ENCODE data around the gene FGF22. TPM values are rescaled to one million over a fixed set of nuclear protein-coding genes. Genes with fewer than 3 reads are reported as not detected.
"Not testable (repeated sequence)": the region's sequence is repeated elsewhere in the genome, so short reads cannot be mapped to it uniquely, and the experiment has no call there.

Gene FGF22
- total RNA-seq, 1 donor, result under 0.01 TPM

GRCh38 chr19:620166-620862 lies 19.4 kb upstream of the FGF22 start:
- no peak for DNase-seq (ENCODE audit: low read depth in 2 of 3, low spot score in 2 of 3)

- DNase-seq (ENCODE audit: low read depth in 2 of 3, low spot score in 2 of 3), result not testable (repeated sequence)
Observed at GRCh38 chr19:621191-621590, 18.5 kb upstream of the FGF22 start.

GRCh38 chr19:621819-622218 lies 17.9 kb upstream of the FGF22 start:
- DNase-seq (ENCODE audit: low read depth in 2 of 3, low spot score in 2 of 3), result no peak

- DNase-seq (ENCODE audit: low read depth in 2 of 3, low spot score in 2 of 3), result no peak
Observed at GRCh38 chr19:622666-623065, 17.0 kb upstream of the FGF22 start.

GRCh38 chr19:623175-623916 lies 16.3 kb upstream of the FGF22 start:
- DNase-seq (ENCODE audit: low read depth in 2 of 3, low spot score in 2 of 3), result no peak

- no peak for DNase-seq (ENCODE audit: low read depth in 2 of 3, low spot score in 2 of 3)
Observed at GRCh38 chr19:623974-624373, 15.7 kb upstream of the FGF22 start.

- no peak for DNase-seq (ENCODE audit: low read depth in 2 of 3, low spot score in 2 of 3)
Observed at GRCh38 chr19:624433-625109, 15.1 kb upstream of the FGF22 start.

- no peak for DNase-seq (ENCODE audit: low read depth in 2 of 3, low spot score in 2 of 3)
Observed at GRCh38 chr19:625257-625656, 14.4 kb upstream of the FGF22 start.

GRCh38 chr19:626566-626965 lies 13.1 kb upstream of the FGF22 start:
- DNase-seq (ENCODE audit: low read depth in 2 of 3, low spot score in 2 of 3), result not testable (repeated sequence)

GRCh38 chr19:628168-628567 lies 11.5 kb upstream of the FGF22 start:
- no peak for DNase-seq (ENCODE audit: low read depth in 2 of 3, low spot score in 2 of 3)

GRCh38 chr19:629515-629914 lies 10.2 kb upstream of the FGF22 start:
- not testable (repeated sequence) for DNase-seq (ENCODE audit: low read depth in 2 of 3, low spot score in 2 of 3)

GRCh38 chr19:629961-630714 lies 9.5 kb upstream of the FGF22 start:
- no peak for DNase-seq (ENCODE audit: low read depth in 2 of 3, low spot score in 2 of 3)

- no peak for DNase-seq (ENCODE audit: low read depth in 2 of 3, low spot score in 2 of 3)
Observed at GRCh38 chr19:632579-633067, 7.1 kb upstream of the FGF22 start.

- peak; percentile 93 to 98 (median 98) for DNase-seq (ENCODE audit: low read depth in 2 of 3, low spot score in 2 of 3)
Observed at GRCh38 chr19:633068-633785, 6.5 kb upstream of the FGF22 start, which contains the start of gene POLRMT. POLRMT (minus strand) TSS chr19:633537; CDS start chr19:633512, 25 bp downstream.

- no peak for DNase-seq (ENCODE audit: low read depth in 2 of 3, low spot score in 2 of 3)
Observed at GRCh38 chr19:633786-634639, 5.7 kb upstream of the FGF22 start.

- DNase-seq (ENCODE audit: low read depth in 2 of 3, low spot score in 2 of 3), result no peak
Observed at GRCh38 chr19:634975-635652, 4.6 kb upstream of the FGF22 start.

- no peak for DNase-seq (ENCODE audit: low read depth in 2 of 3, low spot score in 2 of 3)
Observed at GRCh38 chr19:638906-639252, 800 bp upstream of the FGF22 start.

GRCh38 chr19:640161-640558 lies 481 bp downstream of the FGF22 start:
- DNase-seq (ENCODE audit: low read depth in 2 of 3, low spot score in 2 of 3), result no peak
